Caco-2 (cell line): ENCODE results near the gene PRDM5. TPM values are rescaled to one million over a fixed set of nuclear protein-coding genes. Genes with fewer than 3 reads are reported as not detected.

ENCODE experiments used
- BruUV-seq: library from RNA; stranded (reverse); fragments of 400-500 nt; replicated peaks from 2 replicates; lab custom pipeline; 2021; lab: Mats Ljungman, UMichigan
- CTCF ChIA-PET: fragments of 300-600 bp; sonication (Branson Sonifier 250); formaldehyde crosslinking; loops from one replicate; lab custom pipeline; 2022; ENCODE audit warnings: antibody characterized with exemption; lab: Charles Lee
- POLR2A ChIA-PET: fragments of 300-600 bp; sonication (Branson Sonifier 250); formaldehyde crosslinking; loops from one replicate; lab custom pipeline; 2022; ENCODE audit warnings: antibody characterized with exemption; lab: Charles Lee
- DNase-seq, 2 experiments: peaks; one replicate each; pipeline versions ENCODE4 v3.0.0 to v3.0.0-alpha.2; 2020 to 2022
- H3K27me3 ChIP-seq: replicated peaks from 2 replicates; pipeline ENCODE4 v1.6.0; 2011; ENCODE audit warnings: low read length; ENCODE audit not compliant: control insufficient read depth, insufficient read depth
- H3K36me3 ChIP-seq: 2 replicates; pipeline ENCODE4 v1.5.1; 2011; ENCODE audit warnings: low read length; ENCODE audit not compliant: control insufficient read depth, insufficient read depth
- H3K4me1 ChIP-seq: fragments of 250-450 bp; sonication (Bioruptor Pico); 2 replicates; pipeline ENCODE4 v1.5.1; 2020; ENCODE audit warnings: mild to moderate bottlenecking
- H3K4me3 ChIP-seq: 2 replicates; pipeline ENCODE4 v1.5.1; 2011; ENCODE audit warnings: low read depth, mild to moderate bottlenecking, control low read depth, low read length
- H3K9me3 ChIP-seq: fragments of 250-450 bp; sonication (Bioruptor Pico); 2 replicates; pipeline ENCODE4 v1.5.1; 2020; ENCODE audit warnings: mild to moderate bottlenecking, moderate library complexity
- H3K27ac Mint-ChIP-seq: one replicate; pipeline ENCODE4 v1.8.0; 2022; ENCODE audit warnings: mixed read lengths; ENCODE audit not compliant: unreplicated experiment
- H3K27me3 Mint-ChIP-seq: one replicate; pipeline ENCODE4 v1.8.0; 2022; ENCODE audit warnings: mixed read lengths; ENCODE audit not compliant: insufficient read depth, unreplicated experiment
- H3K36me3 Mint-ChIP-seq: one replicate; pipeline ENCODE4 v1.8.0; 2022; ENCODE audit warnings: mild to moderate bottlenecking, mixed read lengths; ENCODE audit not compliant: insufficient read depth, unreplicated experiment
- H3K4me1 Mint-ChIP-seq: one replicate; pipeline ENCODE4 v1.8.0; 2022; ENCODE audit warnings: low read depth, mixed read lengths; ENCODE audit not compliant: unreplicated experiment
- H3K4me3 Mint-ChIP-seq: one replicate; pipeline ENCODE4 v1.8.0; 2022; ENCODE audit warnings: mild to moderate bottlenecking, moderate library complexity, mixed read lengths; ENCODE audit not compliant: unreplicated experiment
- H3K9me3 Mint-ChIP-seq: one replicate; pipeline ENCODE4 v1.8.0; 2022; ENCODE audit warnings: mixed read lengths; ENCODE audit not compliant: unreplicated experiment
- intact Hi-C: fragments of 100-400 bp; cut with micrococcal nuclease; formaldehyde crosslinking; loops from one replicate; pipeline ENCODE4 v1.10.0; 2022; ENCODE audit not compliant: unreplicated experiment
- total RNA-seq: library from RNA; stranded (reverse); gene quantifications from 2 replicates; pipeline ENCODE4 v1.2.3, GENCODE V29; 2022
- TF ChIP-seq, protein P1 (sequence below), 2 experiments: fragments of 200-600 bp in 1 of 2; IDR thresholded peaks; 1 replicate in 1 of 2; 2 replicates in 1 of 2; pipeline versions ENCODE4 v1.5.1 to v1.8.0; 2011 to 2022; ENCODE audit warnings: antibody characterized with exemption in 1 of 2, control low read depth in 1 of 2, inconsistent platforms in 1 of 2, low read depth in 1 of 2, low read length in 1 of 2, mild to moderate bottlenecking in 1 of 2, moderate library complexity in 1 of 2; ENCODE audit not compliant: insufficient read depth in 1 of 2, severe bottlenecking in 1 of 2, unreplicated experiment in 1 of 2

The PRDM5 gene
- total RNA-seq, 1 experiment from 2014 or later, result 14.3 TPM

DNA sequence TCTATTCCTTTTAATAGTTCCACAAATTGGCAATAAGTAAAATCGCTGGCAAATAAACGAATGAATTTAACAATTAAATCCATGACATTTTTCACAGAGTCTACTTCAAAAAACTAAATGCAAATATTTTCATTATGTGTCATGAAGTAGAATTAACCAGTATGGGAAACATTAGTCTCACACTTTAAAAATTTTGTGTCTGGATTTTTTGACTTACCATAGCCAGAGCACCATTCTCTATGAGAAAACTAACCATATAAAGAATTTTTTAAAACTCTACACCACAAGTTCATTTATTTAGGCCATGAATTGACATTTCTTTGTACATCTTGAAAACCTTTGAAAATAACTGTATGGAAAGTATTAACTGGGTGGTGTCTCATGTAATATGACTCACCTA, 41.2 kb downstream of the PRDM5 start:
- Mint-ChIP-seq H3K4me1 (no peaks in the 10 kb centered on the region), H3K9me3 (no peaks in the 10 kb centered on the region), H3K27ac (no peak overlapping the region), H3K27me3 (no peaks in the 10 kb centered on the region), H3K36me3 (no peaks in the 10 kb centered on the region), H3K4me3 (no peak overlapping the region)
- Histone ChIP-seq H3K36me3 (no peaks in the 10 kb centered on the region), H3K4me3 (no peak overlapping the region), H3K4me1 (no peaks in the 10 kb centered on the region), H3K9me3 (peaks cover 9% of the 10 kb centered on the region), H3K27me3 (no peaks in the 10 kb centered on the region)
- ChIA-PET POLR2A (no interaction called here), CTCF (no interaction called here)
- no TSS peak for BruUV-seq
- TF ChIP-seq, protein P1, sequence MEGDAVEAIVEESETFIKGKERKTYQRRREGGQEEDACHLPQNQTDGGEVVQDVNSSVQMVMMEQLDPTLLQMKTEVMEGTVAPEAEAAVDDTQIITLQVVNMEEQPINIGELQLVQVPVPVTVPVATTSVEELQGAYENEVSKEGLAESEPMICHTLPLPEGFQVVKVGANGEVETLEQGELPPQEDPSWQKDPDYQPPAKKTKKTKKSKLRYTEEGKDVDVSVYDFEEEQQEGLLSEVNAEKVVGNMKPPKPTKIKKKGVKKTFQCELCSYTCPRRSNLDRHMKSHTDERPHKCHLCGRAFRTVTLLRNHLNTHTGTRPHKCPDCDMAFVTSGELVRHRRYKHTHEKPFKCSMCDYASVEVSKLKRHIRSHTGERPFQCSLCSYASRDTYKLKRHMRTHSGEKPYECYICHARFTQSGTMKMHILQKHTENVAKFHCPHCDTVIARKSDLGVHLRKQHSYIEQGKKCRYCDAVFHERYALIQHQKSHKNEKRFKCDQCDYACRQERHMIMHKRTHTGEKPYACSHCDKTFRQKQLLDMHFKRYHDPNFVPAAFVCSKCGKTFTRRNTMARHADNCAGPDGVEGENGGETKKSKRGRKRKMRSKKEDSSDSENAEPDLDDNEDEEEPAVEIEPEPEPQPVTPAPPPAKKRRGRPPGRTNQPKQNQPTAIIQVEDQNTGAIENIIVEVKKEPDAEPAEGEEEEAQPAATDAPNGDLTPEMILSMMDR (IDR thresholded peaks at IDR 0.05; ENCODE audit: insufficient read depth in 1 of 2, low read depth in 1 of 2, low read length in 1 of 2, severe bottlenecking in 1 of 2, unreplicated experiment in 1 of 2), result no peak
- no peak for DNase-seq
- intact Hi-C loops, result no loop called here

- Mint-ChIP-seq H3K9me3 (no peaks in the 10 kb centered on the region), H3K36me3 (peaks cover 6% of the 10 kb centered on the region), H3K27ac (no peak overlapping the region), H3K4me3 (no peak overlapping the region), H3K4me1 (no peaks in the 10 kb centered on the region), H3K27me3 (no peaks in the 10 kb centered on the region)
- Histone ChIP-seq H3K36me3 (no peaks in the 10 kb centered on the region), H3K27me3 (no peaks in the 10 kb centered on the region), H3K4me1 (no peaks in the 10 kb centered on the region), H3K9me3 (peaks cover 9% of the 10 kb centered on the region), H3K4me3 (no peak overlapping the region)
- DNase-seq, result no peak
- TF ChIP-seq, protein P1 (IDR thresholded peaks at IDR 0.05; ENCODE audit: insufficient read depth in 1 of 2, low read depth in 1 of 2, low read length in 1 of 2, severe bottlenecking in 1 of 2, unreplicated experiment in 1 of 2), result no peak
- ChIA-PET CTCF (no interaction called here), POLR2A (no interaction called here)
- no TSS peak for BruUV-seq
- intact Hi-C loops, result no loop called here
These were observed 45.5 kb downstream of the PRDM5 start for GRCh38 chr4:120877021-120877420.

DNA sequence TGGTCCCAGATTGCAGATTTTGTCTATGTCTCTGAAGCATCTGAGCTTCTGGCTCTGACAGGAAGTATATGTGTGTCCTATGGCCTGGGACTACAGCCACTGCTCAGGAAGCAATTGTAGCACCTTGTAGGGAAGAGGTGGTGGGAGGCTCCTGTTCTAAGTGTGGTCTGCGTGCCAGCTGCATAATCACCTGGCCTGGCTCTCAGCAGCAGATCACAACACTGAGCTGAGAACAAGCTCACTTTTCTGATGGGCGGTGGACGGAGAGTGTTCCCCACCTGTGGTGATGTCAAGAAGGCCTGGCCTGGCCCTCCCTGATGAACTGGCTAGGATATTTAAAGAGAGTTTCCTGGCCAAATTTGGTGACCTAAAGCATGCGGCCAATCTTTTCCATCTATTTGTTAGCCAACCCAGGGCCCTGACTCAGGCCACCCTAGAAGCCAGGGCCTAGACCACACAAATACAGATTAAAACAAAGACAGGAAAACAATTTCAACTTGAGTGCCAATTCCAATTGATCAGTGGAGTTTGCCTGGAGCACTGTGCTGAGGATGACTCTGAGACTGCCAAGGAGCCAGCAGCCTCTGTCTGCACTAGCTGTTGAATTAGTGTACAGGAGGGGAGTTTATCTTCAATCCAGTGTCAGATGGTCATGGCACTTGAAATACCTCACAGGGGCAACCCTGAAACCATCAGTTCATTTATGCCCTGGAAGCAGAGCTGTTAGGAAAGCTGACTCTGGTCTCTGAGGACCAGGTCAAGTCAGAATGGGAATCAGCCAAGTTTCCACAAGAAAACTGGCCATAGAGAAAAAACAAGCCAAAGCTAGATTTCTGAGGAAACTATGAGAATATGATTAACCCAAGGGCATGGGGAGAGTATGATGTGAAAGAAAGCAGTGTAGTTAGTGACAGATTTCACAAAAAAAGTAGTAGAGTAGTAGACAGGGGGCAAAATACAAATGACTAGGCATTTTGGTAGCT, 47.4 kb downstream of the PRDM5 start:
- peaks cover 6% of the 10 kb centered on the region for H3K4me1 Mint-ChIP-seq
- DNase-seq, result no peak
- H3K27ac Mint-ChIP-seq, result no peak overlapping the region
- TF ChIP-seq, protein P1 (IDR thresholded peaks at IDR 0.05; ENCODE audit: insufficient read depth in 1 of 2, low read depth in 1 of 2, low read length in 1 of 2, severe bottlenecking in 1 of 2, unreplicated experiment in 1 of 2), result no peak
- intact Hi-C loops, result no loop called here
- H3K27me3 ChIP-seq, result no peaks in the 10 kb centered on the region
- H3K9me3 Mint-ChIP-seq, result no peaks in the 10 kb centered on the region
- CTCF ChIA-PET, result no interaction called here
- BruUV-seq, result no TSS peak
- POLR2A ChIA-PET, result no interaction called here
- H3K4me3 ChIP-seq, result no peak overlapping the region
- H3K27me3 Mint-ChIP-seq, result no peaks in the 10 kb centered on the region
- H3K4me1 ChIP-seq, result no peaks in the 10 kb centered on the region
- H3K9me3 ChIP-seq, result no peaks in the 10 kb centered on the region
- H3K36me3 ChIP-seq, result no peaks in the 10 kb centered on the region
- peaks cover 6% of the 10 kb centered on the region for H3K36me3 Mint-ChIP-seq
- H3K4me3 Mint-ChIP-seq, result no peak overlapping the region
